Activated CD4-positive, alpha-beta T cell treated with anti-CD3 and anti-CD28 coated beads for 1 hour (primary cell): ENCODE measurements around the gene APBA2.

Source experiments
- DNase-seq: peaks from one replicate; pipeline ENCODE4 v3.0.0-alpha.2; 2020

APBA2 gene

DNA sequence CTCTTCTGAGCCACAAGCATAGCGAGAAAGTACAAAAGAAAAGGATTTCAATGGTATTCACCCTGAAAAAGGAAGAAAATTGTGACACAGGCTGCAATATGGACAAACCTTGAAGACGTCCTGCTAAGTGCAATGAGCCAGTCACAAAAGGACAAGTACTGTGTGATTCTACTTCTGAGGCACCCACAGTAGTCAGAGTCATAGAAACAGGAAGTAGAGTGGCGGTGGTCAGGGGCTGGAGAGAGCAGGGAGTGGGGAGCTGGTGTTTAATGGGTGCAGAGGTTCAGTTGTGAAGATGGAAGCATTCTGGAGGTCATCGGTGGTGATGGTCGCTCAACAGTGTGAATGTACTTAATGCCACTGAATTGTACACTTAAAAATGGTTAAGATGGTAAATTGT, 180.5 kb downstream of the APBA2 start:
- no peak for DNase-seq

- no peak for DNase-seq
Measured at GRCh38 chr15:29066838-29067237, 181.1 kb downstream of the APBA2 start.

- DNase-seq: no peak
Measured at GRCh38 chr15:29067949-29068348, 182.2 kb downstream of the APBA2 start.

- no peak for DNase-seq
Measured at GRCh38 chr15:29070471-29071231, 184.9 kb downstream of the APBA2 start.

- DNase-seq: no peak
Measured at GRCh38 chr15:29071232-29071881, 185.6 kb downstream of the APBA2 start.

DNA sequence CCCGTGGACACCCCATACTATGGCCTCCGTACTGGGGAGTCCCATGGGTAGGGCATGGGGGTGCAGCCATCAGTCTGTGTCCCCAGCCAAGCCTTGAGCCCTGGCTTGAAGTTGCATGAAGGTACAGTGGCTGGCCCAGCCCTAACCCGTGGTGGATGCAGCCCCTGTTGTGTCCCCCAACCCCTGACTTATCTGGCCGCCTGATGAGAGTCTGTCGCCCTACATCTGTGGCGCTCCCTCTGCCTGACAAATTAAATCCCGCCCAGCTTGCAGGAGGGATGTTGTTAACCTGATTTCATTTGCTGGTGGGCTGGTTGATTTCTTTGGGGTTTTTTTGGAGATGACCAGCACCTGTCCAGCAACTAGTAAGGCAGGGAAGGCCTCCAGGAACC, 186.1 kb downstream of the APBA2 start:
- DNase-seq: no peak

GRCh38 chr15:29072444-29072843, 186.7 kb downstream of the APBA2 start:
- DNase-seq: no peak

DNA sequence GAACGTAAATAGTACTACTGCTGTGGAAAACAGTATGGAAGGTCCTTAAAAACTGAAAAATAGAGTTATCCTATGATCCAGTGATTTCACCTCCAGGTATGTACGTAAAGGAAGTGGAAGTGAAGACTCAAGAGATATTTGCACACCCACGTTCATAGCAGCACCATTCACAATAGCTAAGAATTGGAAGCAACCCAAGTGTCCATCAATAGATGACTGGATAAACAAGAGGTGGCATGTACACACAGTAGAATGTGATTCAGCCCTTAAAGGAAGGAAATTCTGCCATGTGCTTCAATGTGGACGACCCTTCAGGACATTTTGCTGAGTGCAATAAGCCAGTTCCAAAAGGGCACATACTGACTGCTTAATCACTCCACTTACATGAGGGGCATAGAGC, 188.3 kb downstream of the APBA2 start:
- DNase-seq: no peak

DNA sequence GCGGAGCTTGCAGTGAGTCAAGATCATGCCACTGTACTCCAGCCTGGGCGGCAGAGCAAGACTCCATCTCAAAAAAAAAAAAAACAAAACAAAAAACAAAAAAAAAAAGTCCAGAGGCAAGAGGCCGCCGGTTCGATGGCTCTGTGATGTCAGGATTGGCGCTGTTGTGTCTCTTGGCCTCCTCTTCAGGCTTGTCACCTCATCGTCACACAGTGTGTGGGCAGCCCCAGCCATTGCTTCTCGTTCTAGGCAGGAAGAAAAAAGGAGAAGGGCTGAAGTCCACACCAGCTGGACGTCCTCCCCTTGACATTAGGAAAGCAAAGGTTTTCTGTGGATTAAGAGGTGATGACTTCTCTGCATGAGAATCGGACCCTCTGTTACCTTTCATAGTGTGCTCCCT, 192.8 kb downstream of the APBA2 start:
- DNase-seq: no peak

GRCh38 chr15:29079479-29079878, 193.7 kb downstream of the APBA2 start:
- DNase-seq: no peak

- DNase-seq: no peak
Measured at GRCh38 chr15:29081781-29082180, 196.0 kb downstream of the APBA2 start.

DNA sequence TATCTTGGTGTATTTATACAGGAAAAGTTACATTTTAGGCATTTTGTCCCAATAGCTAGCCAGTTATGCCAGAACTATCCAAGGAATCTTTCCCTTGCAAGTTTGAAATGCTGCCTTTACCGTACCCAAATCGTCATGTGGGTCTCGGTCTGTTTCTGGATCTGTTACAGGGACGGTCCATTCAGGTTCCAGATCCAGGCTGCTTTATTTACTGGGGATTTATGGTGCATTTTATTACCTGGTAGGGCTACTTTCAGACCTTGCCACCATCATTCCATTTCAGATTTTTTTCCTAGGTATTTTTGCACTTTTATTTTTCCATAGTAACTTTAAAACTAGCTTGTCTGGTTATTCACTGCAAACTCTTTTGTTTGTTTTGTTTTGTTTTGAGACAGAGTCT, 197.4 kb downstream of the APBA2 start:
- DNase-seq: no peak

DNA sequence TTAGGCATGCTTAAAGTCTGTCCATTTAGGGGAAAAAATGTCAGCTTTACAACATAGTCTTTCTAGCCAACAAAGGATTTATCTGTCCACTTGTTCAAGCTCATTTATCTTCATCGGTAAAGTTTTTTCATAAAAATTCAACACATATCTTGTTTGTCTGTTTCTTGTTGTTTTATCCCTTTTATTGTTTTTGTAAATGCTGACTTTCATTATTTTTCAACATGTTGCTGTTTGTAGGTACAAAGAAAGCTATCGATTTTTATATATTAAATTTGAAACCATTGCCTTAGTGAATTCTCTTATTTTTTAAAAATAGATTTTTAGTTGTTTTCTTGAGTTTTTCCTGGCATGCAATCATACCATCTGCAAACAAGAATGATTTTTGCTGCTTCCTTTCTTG, 198.1 kb downstream of the APBA2 start:
- DNase-seq: no peak

- no peak for DNase-seq
Measured at GRCh38 chr15:29086001-29086400, 200.2 kb downstream of the APBA2 start.

- DNase-seq: no peak
Measured at GRCh38 chr15:29086891-29087290, 201.1 kb downstream of the APBA2 start.

- DNase-seq: no peak
Measured at GRCh38 chr15:29087521-29088285, 201.9 kb downstream of the APBA2 start.

DNA sequence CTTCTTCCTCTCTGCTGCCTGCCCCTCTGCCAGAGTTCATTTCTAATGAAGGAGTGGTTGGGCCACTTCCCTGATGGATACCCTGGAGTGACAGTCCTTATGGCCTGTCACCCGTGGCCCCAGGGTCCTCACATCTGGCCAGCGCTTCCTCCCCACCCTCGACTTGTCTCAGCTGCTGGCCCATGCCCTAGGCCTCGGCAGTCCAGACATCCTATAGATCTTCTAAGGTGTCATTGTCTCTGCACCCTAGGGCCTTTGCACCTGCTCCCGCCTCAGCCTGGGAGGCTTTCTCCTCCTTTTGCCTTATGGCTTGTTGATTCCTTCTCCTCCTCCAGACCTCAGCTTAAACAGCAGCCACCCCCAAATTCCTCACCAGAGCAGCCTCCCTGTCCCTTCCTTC, 202.9 kb downstream of the APBA2 start:
- DNase-seq: no peak

- DNase-seq: no peak
Measured at GRCh38 chr15:29089731-29090616, 204.2 kb downstream of the APBA2 start.

- DNase-seq: peak; percentile 22
Measured at GRCh38 chr15:29090617-29091466, 205.1 kb downstream of the APBA2 start.

DNA sequence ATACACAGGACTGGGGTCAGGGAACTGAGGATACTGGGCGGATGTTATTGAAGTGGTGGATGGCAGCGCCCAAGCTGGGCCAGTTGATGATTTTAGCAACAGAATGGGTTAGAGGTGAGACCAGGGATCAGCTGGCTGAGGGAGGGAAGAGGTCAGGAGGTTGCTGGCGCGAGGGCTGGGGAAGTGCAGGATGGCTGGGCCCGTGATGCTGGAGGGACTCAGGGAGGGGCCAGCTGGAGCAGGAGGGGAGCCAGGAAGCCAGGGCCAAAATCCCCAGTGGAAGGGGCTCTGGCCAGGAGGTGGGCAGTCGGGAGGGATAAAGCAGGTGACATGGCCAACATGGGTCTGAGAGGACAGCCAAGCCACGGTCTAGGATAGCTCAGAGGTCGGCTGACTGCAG, 205.9 kb downstream of the APBA2 start:
- no peak for DNase-seq

GRCh38 chr15:29092376-29093064, 206.7 kb downstream of the APBA2 start:
- DNase-seq: no peak
